Colonic mucosa (tissue), 4 donors: ENCODE results near the gene GGT1. TPM values are rescaled to one million over a fixed set of nuclear protein-coding genes. Genes with fewer than 3 reads are reported as not detected.
"Not testable (repeated sequence)": the region's sequence is repeated elsewhere in the genome, so short reads cannot be mapped to it uniquely, and the experiment has no call there.

Experiments
- DNase-seq: peaks from one replicate; pipeline ENCODE4 v3.0.0-alpha.2; 2020
- H3K27ac ChIP-seq: fragments of 200-600 bp; one replicate; pipeline ENCODE4 v1.8.0; 2021
- H3K27me3 ChIP-seq: fragments of 200-600 bp; one replicate; pipeline ENCODE4 v1.8.0; 2021
- H3K36me3 ChIP-seq: fragments of 200-600 bp; one replicate; pipeline ENCODE4 v1.8.0; 2021
- H3K4me1 ChIP-seq: fragments of 200-600 bp; one replicate; pipeline ENCODE4 v1.8.0; 2021; ENCODE audit warnings: mild to moderate bottlenecking
- H3K4me3 ChIP-seq: fragments of 200-600 bp; one replicate; pipeline ENCODE4 v1.8.0; 2021
- H3K9ac ChIP-seq, 2 donors: one replicate each; pipeline ENCODE4 v1.7.0; 2013; ENCODE audit warnings: control low read depth in 2 of 2, low read depth in 2 of 2, low read length in 2 of 2
- H3K9me3 ChIP-seq: fragments of 200-600 bp; one replicate; pipeline ENCODE4 v1.8.0; 2021
- intact Hi-C: fragments of 100-400 bp; cut with DNase I; formaldehyde crosslinking; loops from one replicate; pipeline ENCODE4 v1.14.1; 2022
- total RNA-seq, 2 donors: library from RNA; stranded (reverse); fragmentation: NEBNext Ultra II Directional in 1 of 2; extraction: Animal tissue kit (Norgen Biotek cat#: 25700) in 1 of 2; gene quantifications; one replicate each; pipeline ENCODE4 v1.2.1, GENCODE V29; 2021
- donor health status: healthy.
- donor health status: DM: no; HTN: no; CAD: no.
- donor health status: DM: no; HTN: no; CAD: no.

GGT1 gene
- total RNA-seq, 2 donors from 2014 or later: 16.8 to 50.4 TPM

DNA sequence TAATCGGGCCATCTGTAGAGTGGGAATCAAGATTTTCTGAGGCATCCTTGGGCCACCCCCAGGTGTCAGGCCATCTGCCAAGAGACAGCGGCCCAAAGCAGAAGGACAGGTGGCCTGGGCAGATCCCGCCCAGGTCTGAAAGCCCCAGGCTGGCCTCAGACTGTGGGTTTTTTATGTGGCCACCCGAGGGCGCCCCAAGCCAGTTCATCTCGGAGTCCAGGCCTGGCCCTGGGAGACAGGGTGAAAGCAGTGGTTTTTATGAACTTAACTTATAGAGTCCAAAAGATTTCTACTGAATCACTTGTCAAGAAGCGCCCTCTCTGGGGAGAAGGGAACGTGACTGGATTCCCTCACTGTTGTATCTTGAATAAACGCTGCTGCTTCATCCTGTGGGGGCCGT lies 47.9 kb downstream of the GGT1 start:
- H3K9ac ChIP-seq, H3K4me3 ChIP-seq, H3K9me3 ChIP-seq, H3K27ac ChIP-seq, H3K27me3 ChIP-seq, intact Hi-C loops, H3K4me1 ChIP-seq, H3K36me3 ChIP-seq: not testable (repeated sequence)
- DNase-seq: peak; percentile 63

GRCh38 chr22:24665395-24665794 lies 62.4 kb downstream of the GGT1 start:
- H3K27me3 ChIP-seq, intact Hi-C loops, H3K27ac ChIP-seq: not testable (repeated sequence)

GRCh38 chr22:24667904-24668303 lies 64.9 kb downstream of the GGT1 start:
- H3K27me3 ChIP-seq, H3K27ac ChIP-seq, H3K4me3 ChIP-seq, H3K9me3 ChIP-seq, H3K36me3 ChIP-seq, H3K9ac ChIP-seq, H3K4me1 ChIP-seq, intact Hi-C loops, DNase-seq: not testable (repeated sequence)

More at GRCh38 chr22:24665395-24665794, 62.4 kb downstream of the GGT1 start:
- not testable (repeated sequence) for DNase-seq, H3K9ac ChIP-seq, H3K4me1 ChIP-seq, H3K9me3 ChIP-seq, H3K4me3 ChIP-seq, H3K36me3 ChIP-seq

DNA sequence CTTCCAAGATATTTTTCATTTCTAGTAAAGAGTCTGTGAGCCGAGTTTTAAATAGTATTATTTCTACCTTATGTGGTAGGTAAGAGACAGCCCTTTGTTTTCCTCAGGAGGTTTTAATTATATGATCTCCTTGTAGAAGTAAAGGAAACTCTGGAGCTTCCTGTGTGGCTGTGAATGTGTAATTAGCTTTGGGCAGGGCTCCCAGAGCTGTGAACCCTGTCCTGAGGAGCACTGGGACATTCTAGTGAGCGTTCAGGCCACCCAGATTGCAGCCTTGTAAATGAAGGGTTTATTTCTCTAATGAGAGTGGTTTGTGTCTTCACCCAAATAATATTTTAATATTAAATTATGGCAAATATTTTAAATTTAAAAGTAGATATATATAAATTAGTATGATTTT lies 69.5 kb downstream of the GGT1 start:
- H3K27me3 ChIP-seq, DNase-seq, H3K4me1 ChIP-seq, H3K9ac ChIP-seq, H3K9me3 ChIP-seq, intact Hi-C loops, H3K27ac ChIP-seq, H3K4me3 ChIP-seq, H3K36me3 ChIP-seq: not testable (repeated sequence)

Other genes with a start within 250 kb of the GGT1 start
- 1 to 10 TPM; 1.5 to 2.5 TPM for gene ADORA2A, start 175.6 kb upstream of the GGT1 start, total RNA-seq
- under 1 TPM; 0.16 to 0.20 TPM for gene UPB1, start 107.9 kb upstream of the GGT1 start, total RNA-seq
- 100 to 1,000 TPM; 188 to 207 TPM for gene GUCD1, start 48.1 kb upstream of the GGT1 start, total RNA-seq
- 100 to 1,000 TPM in 1 of 2 donors, 10 to 100 TPM in 1; 71.4 to 142 TPM for gene SNRPD3, start 47.2 kb upstream of the GGT1 start, total RNA-seq
- 10 to 100 TPM in 1 of 2 donors, 1 to 10 TPM in 1; 7.9 to 10.2 TPM for gene LRRC75B, start 10.1 kb upstream of the GGT1 start, total RNA-seq
- gene PIWIL3, start 171.5 kb downstream of the GGT1 start, total RNA-seq: not detected
- 1 to 10 TPM; 3.3 to 3.9 TPM for gene SGSM1, start 203.0 kb downstream of the GGT1 start, total RNA-seq